Measurements from ENCODE around the gene UBR1.

GRCh38 chr15:42986693-42987342 lies 119.0 kb downstream of the UBR1 start:
- TF ChIP-seq, protein P1, sequence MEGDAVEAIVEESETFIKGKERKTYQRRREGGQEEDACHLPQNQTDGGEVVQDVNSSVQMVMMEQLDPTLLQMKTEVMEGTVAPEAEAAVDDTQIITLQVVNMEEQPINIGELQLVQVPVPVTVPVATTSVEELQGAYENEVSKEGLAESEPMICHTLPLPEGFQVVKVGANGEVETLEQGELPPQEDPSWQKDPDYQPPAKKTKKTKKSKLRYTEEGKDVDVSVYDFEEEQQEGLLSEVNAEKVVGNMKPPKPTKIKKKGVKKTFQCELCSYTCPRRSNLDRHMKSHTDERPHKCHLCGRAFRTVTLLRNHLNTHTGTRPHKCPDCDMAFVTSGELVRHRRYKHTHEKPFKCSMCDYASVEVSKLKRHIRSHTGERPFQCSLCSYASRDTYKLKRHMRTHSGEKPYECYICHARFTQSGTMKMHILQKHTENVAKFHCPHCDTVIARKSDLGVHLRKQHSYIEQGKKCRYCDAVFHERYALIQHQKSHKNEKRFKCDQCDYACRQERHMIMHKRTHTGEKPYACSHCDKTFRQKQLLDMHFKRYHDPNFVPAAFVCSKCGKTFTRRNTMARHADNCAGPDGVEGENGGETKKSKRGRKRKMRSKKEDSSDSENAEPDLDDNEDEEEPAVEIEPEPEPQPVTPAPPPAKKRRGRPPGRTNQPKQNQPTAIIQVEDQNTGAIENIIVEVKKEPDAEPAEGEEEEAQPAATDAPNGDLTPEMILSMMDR (IDR thresholded peaks at IDR 0.05): no peak
- TF ChIP-seq EZH2 (IDR thresholded peaks at IDR 0.05): no peak
- TF ChIP-seq EZH2phosphoT487 (IDR thresholded peaks at IDR 0.05): no peak
